Measurements from ENCODE around the gene ITGB1BP1.

- TF ChIP-seq CTCF (IDR thresholded peaks at IDR 0.05): no peak
- TF ChIP-seq POLR2AphosphoS5 (IDR thresholded peaks at IDR 0.05): no peak
- TF ChIP-seq POLR2A (IDR thresholded peaks at IDR 0.05): no peak
These were observed 20.2 kb upstream of the ITGB1BP1 start for GRCh38 chr2:9443526-9443925.
